GM12891 (cell line): ENCODE measurements around the gene BEND3.

Experiments
- POLR2A ChIP-seq: IDR thresholded peaks from 2 replicates; pipeline ENCODE4 v1.6.1; 2011; ENCODE audit warnings: low read depth, low read length, control low read depth
- TAF1 ChIP-seq: IDR thresholded peaks from 2 replicates; pipeline ENCODE4 v1.6.1; 2011; ENCODE audit warnings: low read depth, low read length, control low read depth

- TF ChIP-seq POLR2A: no peak
- no peak for TF ChIP-seq TAF1
Observed at GRCh38 chr6:107154131-107154800, 39.0 kb upstream of the BEND3 start.
